ENCODE measurements around the gene DIS3L2.

- TF ChIP-seq TCF7 (CRISPR knock-in tag; IDR thresholded peaks at IDR 0.05; ENCODE audit: low read depth), result no peak
- TF ChIP-seq MYBL2 (CRISPR knock-in tag; IDR thresholded peaks at IDR 0.05), result no peak
- no peak for TF ChIP-seq NR1H2 (CRISPR knock-in tag; IDR thresholded peaks at IDR 0.05)
- no peak for TF ChIP-seq ZNF263 (CRISPR knock-in tag; IDR thresholded peaks at IDR 0.05; ENCODE audit: low read depth)
- TF ChIP-seq, protein P1, sequence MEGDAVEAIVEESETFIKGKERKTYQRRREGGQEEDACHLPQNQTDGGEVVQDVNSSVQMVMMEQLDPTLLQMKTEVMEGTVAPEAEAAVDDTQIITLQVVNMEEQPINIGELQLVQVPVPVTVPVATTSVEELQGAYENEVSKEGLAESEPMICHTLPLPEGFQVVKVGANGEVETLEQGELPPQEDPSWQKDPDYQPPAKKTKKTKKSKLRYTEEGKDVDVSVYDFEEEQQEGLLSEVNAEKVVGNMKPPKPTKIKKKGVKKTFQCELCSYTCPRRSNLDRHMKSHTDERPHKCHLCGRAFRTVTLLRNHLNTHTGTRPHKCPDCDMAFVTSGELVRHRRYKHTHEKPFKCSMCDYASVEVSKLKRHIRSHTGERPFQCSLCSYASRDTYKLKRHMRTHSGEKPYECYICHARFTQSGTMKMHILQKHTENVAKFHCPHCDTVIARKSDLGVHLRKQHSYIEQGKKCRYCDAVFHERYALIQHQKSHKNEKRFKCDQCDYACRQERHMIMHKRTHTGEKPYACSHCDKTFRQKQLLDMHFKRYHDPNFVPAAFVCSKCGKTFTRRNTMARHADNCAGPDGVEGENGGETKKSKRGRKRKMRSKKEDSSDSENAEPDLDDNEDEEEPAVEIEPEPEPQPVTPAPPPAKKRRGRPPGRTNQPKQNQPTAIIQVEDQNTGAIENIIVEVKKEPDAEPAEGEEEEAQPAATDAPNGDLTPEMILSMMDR (IDR thresholded peaks at IDR 0.05), result no peak
- TF ChIP-seq NFYB (CRISPR knock-in tag; conservative IDR thresholded peaks at IDR 0.05; ENCODE audit: low read depth), result no peak
- TF ChIP-seq GABPB1 (CRISPR knock-in tag; IDR thresholded peaks at IDR 0.05), result no peak
- TF ChIP-seq MAX (CRISPR knock-in tag; IDR thresholded peaks at IDR 0.05), result no peak
- no peak for TF ChIP-seq SMAD4 (CRISPR knock-in tag; IDR thresholded peaks at IDR 0.05)
- TF ChIP-seq CREM (CRISPR knock-in tag; IDR thresholded peaks at IDR 0.05), result no peak
These were observed 140.9 kb downstream of the DIS3L2 start for GRCh38 chr2:232102380-232102779.

Measured in WTC11 (cell line).